GM21360 (cell line): ENCODE data around the gene VEGFA.

Source experiments
- ATAC-seq: cut with Tn5 transposase; IDR thresholded peaks from one replicate; pipeline ENCODE4 v1.9.1; 2021; ENCODE audit warnings: mild to moderate bottlenecking, moderate library complexity; ENCODE audit not compliant: unreplicated experiment

VEGFA gene

DNA sequence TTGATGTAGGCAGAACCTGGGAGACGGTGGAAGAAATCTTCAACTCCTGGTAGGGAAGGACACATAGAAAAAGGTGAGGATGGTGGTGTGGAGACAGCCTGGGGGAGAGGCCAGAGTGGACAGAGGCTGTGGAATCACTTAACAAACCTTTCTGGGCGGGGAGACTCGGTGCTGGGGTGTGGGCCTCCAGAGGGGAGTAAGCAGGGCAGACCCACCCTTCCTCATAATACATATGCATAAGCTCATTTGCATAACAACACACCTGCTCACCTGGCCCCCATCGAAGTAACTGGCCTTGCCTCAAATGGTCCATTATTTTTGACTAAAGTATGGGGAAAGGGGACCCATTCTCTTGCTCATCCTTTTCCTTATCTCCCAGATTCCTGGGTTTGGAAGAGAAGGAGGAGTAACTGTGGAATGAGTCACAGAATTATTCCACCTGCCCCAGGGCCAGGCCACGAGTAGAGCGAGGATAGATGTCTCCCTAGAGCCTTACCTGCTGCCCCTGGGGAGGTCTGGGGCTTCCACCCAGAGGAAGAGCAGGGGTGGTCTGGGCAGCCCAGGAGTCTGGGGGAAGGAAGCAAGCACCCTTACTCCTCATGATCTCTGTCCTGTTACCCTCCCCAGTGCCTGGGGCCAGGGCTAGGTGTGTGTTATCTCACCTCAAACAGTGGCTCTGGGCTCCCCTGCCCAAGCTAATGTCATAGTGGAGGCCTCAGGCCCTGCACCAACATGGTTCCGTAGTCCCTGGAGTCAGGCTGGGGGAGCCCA lies 10.7 kb upstream of the VEGFA start:
- ATAC-seq: no peak

DNA sequence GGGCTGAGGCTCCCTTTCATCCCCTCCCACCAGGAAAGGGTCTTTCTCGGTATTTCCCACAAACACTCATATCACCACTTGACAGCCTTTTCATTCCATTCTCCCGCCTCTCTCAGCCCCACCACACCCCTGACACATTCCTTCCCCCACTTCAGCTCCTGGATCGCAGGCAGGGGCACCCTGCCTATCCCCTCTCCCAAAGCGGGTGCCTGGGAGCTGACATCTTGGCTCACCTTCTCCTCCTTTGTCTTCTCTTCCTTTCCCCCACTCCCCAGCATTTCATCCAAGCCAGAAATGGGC lies 10.2 kb upstream of the VEGFA start:
- no peak for ATAC-seq

DNA sequence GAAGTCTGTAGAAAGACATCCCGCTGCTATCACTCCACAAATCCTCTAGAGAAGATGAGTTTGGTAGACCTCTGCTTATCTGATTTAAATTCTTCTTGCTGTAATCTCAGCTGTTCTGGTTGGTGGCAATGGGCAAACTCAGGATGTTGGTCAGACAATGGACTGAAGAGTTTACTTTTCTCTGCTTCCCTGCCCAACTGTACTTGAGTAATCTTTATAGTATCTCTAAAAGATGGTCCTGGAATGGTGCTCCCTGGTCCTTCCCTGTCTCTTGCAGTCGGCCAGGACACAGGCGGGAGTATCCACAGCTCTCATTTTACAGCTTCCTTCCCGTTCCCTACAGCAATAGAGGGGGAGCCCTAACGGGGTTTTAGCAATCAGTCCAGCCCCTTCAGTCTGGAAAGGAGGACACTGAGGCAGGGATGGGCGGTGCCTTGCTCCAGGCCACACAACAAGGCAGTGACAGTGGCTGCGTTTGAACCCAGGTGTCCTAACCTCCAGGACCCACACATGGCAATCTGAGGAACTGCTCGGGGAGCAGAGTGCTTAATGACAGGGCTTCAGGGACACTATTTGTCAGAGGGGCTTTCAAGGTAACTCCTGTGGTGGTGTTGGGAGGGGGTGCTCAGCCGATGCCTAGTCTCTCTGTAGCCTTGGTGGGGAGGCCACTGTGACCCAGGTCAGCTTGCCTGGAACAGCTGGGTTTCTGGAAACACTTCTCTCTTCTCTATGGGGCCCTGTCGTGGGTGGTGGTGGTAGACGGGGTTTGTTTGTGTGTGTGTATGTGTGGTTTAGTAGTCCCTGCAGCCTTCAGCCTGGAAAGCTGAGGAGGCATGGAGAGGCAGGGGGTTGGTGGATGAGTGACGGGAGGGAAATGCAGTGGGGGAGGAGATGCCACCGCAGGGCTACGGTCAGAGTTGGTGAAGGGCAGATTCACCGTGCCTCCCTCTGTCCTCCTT lies 9.5 kb upstream of the VEGFA start:
- ATAC-seq: no peak

DNA sequence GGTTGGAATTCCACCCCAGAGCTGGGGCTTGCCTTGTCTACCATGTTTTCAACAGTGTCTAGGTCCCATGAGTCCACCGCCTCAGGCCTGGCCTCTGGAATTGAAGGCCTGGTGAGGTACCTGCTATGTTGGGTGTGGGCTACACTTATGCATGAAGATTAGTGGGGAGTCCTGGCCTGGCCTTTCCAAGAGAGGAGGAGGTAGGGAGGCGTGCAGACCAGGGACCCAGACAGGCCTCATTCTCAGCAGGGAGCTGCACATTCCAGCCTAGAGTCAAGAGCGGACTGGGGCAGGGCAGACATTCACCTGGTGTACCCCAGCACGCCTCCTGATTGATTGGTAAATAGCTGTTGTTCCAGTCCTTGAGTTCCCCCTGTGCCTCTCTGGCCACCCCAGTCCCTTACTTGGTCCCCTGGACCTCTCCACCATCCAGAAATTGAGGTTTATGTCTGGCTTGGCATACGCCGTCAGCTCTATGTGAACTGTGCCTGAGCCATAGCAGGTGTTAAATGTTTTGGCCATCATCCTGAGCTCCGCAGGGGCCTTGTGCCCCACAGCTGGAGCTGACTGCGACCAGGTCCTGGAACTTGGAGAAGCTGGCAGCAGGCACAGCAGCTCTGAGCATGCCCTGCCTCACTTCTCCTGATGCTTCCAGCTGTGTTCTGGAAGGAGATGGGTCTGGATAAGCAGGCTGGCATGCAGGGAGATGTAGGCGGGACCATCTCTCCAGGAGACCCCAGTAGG lies 8.2 kb upstream of the VEGFA start:
- no peak for ATAC-seq

DNA sequence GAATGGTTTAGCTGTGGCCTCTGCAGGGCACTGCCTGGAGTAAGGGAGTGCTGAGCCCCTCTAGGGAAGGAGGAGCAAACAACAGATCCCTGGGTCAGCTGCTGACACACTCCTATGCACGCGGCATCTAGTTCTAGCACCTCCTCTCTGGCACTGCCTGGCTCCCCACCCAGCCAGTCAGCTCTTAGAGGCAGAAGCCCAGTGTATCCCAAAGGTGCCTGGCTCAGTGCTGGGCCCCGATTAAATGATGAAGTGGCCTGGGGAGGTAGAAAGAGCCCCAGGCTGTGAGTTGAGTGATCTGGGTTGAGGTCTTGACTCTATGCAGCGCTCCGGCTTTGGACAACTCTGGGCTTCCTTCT lies 7.6 kb upstream of the VEGFA start:
- no peak for ATAC-seq

DNA sequence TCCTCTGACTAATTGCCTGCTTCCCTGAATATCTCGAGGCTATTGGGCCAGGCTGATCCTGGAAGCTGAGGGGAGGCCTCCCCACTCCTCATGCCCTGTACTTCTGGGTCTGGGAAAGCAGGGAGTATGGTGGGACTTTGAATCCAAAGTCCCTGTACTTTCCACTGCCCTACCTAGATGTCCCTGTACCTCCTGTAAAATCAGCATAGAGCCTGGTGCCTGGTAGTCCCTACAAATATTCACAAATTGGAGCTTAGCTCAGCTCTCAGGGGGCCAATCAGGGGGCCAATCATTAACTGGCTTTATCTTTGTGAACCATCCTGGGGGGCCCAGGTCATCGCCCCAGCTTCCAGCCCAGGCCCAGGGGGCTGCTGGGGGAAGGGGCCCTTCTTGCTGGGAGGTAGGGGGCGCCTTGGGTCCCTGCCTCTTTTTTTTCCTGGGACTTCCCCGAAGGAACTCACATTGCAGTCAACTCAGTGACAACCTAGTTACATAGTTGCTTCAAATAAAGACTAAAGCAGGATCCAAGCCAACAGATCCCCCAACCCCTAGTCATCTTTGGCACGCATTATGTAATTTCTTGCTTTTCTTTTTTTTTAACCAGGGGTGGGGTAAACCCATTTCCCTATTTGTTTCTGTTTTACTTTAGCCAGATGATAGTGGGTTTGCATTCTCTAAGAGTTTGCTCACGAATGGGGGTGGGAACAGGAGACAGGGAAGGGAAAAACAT lies 6.9 kb upstream of the VEGFA start:
- no peak for ATAC-seq

DNA sequence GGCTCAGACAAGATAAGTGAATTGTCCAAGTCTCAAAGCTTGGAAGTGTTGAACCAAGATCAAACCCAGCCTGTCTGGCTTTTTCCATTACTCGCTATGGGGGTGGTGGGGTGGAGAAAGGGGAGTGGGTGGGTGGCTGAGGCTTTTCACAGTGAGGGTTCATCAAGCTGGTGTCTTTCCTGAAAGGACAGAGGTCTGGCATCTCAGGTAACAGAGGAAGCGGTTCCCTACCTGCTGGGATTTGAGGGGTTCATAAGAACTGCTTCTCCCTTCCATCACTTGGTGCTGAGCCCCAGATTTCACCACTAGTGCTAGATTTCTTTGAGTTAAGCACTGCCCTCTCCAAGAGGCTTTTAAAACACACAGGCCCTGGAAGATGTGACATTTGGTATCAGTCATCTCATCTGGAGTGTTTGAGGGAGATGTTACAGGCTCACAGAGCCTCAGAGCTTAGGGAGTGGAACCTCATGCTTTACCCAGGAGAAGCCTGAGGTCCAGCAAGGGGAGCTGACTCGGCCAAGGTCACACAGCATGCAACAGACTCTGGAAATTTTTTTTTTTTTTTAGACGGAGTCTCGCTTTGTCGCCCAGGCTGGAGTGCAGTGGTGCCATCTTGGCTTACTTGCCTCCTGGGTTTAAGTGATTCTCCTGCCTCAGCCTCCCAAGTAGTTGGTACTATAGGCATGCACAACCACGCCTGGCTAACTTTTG lies 6.0 kb upstream of the VEGFA start:
- ATAC-seq: no peak

DNA sequence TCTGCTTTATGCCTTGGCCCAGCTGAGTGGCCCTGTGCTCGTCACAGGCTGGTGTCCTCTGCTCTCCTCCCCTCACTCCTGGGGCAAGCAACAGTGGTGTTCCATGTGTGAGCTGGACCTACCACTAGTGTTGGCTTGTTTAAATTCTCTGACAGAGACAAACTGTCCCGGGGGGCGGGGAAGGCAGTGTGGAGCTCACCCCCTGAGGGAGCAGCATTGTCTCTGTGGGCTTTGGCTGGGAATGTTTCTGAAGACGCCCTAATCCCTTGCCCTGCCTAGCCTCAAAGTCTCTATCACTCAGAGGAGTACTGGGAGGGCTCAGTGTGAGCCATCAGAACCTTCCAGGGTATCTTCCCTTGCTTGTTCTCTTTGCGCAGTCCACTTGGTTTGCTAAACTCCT lies 5.2 kb upstream of the VEGFA start:
- no peak for ATAC-seq

DNA sequence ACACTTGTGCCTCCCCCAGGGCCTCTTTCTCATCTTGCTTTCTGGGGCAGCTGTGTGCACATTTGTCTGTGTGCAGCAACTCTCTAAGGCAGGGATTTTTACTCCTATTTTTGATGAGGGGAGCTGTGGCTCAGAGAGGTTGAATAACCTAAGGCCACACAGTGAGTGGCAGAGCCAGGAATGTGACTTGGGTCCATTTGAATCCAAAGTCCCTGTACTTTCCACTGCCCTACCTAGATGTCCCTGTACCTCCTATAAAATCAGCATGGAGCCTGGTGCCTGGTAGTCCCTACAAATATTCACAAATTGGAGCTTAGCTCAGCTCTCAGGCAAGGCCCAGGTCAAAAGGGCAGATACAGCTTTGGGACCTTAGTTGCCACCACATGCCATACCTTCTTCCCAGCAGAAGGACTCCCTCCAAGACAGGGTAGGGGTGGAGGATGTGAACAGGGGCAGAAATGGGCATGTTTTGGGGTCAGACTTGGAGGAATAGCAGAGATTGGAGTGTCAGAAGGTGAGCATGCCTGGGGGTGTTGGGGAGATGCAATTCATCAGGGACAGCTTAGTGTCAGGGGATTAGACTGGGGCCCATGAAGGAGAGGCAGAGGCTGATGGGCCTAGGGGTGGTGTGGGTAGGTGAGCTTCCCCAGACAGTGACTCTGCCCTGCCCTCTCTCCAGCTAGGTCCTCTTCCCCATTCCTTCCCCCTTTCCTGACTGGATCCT lies 4.1 kb upstream of the VEGFA start:
- no peak for ATAC-seq

DNA sequence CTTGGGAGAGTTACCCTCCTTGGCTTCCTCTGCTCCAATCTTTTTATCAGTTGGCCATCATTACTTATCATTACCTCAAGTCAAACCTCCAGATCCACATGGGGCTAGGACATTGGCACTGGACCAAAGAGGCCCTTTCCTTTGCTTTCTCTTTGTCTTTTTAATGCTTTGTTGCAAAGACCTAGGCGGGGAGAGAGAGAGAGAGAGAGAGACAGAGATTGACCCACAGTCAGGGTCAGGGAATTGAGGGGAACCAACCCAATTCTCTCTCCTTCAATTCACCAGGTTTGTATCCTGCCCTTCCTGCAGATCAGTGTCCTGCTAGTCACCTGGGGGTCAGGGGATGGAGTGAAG lies 3.5 kb upstream of the VEGFA start:
- ATAC-seq: no peak

DNA sequence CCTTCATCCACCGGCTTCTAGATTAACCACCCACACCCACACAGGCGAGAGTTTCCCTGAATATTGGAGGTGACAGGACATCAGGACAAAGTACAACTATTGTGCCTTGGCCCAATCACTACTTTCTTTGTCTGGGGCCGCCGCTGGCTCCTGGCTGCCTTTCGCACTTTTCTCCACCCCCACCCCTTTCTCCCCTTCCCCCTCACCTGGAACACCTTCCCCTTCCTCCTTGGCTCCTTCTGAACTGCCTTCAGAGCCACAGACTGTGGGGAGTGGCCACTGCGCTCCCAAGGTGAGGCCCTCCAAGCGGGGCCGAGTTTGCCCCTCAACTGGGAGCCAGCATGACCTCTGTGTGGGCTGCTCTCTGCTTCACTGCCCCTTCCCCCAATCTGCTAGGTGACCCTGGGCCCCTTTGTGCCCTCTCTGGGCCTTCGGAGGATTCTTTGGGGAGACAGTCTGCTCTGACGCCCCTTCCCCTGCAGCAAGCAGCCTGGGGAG lies 3.0 kb upstream of the VEGFA start:
- ATAC-seq: no peak

DNA sequence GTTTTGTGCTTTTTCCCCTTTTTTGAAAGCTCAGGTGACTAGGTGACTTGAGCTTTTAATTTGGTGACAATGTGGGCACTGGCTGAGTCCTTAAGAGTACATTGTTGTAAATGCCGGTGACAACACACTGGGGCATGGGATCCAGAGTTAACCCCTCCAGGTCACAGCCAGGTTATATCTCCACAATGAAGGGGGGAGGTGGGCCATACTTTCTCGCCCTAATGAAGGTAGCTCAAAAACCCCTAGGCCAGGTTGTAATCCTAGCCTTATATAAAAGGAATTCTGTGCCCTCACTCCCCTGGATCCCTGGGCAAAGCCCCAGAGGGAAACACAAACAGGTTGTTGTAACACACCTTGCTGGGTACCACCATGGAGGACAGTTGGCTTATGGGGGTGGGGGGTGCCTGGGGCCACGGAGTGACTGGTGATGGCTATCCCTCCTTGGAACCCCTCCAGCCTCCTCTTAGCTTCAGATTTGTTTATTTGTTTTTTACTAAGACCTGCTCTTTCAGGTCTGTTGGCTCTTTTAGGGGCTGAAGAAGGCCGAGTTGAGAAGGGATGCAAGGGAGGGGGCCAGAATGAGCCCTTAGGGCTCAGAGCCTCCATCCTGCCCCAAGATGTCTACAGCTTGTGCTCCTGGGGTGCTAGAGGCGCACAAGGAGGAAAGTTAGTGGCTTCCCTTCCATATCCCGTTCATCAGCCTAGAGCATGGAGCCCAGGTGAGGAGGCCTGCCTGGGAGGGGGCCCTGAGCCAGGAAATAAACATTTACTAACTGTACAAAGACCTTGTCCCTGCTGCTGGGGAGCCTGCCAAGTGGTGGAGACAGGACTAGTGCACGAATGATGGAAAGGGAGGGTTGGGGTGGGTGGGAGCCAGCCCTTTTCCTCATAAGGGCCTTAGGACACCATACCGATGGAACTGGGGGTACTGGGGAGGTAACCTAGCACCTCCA lies 2.2 kb upstream of the VEGFA start:
- ATAC-seq: no peak

DNA sequence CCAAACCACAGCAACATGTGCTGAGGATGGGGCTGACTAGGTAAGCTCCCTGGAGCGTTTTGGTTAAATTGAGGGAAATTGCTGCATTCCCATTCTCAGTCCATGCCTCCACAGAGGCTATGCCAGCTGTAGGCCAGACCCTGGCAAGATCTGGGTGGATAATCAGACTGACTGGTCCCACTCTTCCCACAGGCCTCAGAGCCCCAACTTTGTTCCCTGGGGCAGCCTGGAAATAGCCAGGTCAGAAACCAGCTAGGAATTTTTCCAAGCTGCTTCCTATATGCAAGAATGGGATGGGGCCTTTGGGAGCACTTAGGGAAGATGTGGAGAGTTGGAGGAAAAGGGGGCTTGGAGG lies 1.5 kb upstream of the VEGFA start:
- ATAC-seq: no peak

DNA sequence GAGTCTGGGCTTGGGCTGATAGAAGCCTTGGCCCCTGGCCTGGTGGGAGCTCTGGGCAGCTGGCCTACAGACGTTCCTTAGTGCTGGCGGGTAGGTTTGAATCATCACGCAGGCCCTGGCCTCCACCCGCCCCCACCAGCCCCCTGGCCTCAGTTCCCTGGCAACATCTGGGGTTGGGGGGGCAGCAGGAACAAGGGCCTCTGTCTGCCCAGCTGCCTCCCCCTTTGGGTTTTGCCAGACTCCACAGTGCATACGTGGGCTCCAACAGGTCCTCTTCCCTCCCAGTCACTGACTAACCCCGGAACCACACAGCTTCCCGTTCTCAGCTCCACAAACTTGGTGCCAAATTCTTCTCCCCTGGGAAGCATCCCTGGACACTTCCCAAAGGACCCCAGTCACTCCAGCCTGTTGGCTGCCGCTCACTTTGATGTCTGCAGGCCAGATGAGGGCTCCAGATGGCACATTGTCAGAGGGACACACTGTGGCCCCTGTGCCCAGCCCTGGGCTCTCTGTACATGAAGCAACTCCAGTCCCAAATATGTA lies 957 bp upstream of the VEGFA start:
- no peak for ATAC-seq

DNA sequence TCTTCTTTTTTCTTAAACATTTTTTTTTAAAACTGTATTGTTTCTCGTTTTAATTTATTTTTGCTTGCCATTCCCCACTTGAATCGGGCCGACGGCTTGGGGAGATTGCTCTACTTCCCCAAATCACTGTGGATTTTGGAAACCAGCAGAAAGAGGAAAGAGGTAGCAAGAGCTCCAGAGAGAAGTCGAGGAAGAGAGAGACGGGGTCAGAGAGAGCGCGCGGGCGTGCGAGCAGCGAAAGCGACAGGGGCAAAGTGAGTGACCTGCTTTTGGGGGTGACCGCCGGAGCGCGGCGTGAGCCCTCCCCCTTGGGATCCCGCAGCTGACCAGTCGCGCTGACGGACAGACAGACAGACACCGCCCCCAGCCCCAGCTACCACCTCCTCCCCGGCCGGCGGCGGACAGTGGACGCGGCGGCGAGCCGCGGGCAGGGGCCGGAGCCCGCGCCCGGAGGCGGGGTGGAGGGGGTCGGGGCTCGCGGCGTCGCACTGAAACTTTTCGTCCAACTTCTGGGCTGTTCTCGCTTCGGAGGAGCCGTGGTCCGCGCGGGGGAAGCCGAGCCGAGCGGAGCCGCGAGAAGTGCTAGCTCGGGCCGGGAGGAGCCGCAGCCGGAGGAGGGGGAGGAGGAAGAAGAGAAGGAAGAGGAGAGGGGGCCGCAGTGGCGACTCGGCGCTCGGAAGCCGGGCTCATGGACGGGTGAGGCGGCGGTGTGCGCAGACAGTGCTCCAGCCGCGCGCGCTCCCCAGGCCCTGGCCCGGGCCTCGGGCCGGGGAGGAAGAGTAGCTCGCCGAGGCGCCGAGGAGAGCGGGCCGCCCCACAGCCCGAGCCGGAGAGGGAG lies 580 bp downstream of the VEGFA start:
- no peak for ATAC-seq

DNA sequence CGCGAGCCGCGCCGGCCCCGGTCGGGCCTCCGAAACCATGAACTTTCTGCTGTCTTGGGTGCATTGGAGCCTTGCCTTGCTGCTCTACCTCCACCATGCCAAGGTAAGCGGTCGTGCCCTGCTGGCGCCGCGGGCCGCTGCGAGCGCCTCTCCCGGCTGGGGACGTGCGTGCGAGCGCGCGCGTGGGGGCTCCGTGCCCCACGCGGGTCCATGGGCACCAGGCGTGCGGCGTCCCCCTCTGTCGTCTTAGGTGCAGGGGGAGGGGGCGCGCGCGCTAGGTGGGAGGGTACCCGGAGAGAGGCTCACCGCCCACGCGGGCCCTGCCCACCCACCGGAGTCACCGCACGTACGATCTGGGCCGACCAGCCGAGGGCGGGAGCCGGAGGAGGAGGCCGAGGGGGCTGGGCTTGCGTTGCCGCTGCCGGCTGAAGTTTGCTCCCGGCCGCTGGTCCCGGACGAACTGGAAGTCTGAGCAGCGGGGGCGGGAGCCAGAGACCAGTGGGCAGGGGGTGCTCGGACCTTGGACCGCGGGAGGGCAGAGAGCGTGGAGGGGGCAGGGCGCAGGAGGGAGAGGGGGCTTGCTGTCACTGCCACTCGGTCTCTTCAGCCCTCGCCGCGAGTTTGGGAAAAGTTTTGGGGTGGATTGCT lies 1.3 kb downstream of the VEGFA start:
- ATAC-seq: no peak
